ENCODE data around the gene RUNX1.

- no peak for TF ChIP-seq TCF4 (CRISPR knock-in tag; IDR thresholded peaks at IDR 0.05; ENCODE audit: borderline replicate concordance)
- no peak for TF ChIP-seq SNAI2 (CRISPR knock-in tag; IDR thresholded peaks at IDR 0.05)
- TF ChIP-seq BACH2 (CRISPR knock-in tag; IDR thresholded peaks at IDR 0.05; ENCODE audit: borderline replicate concordance) = no peak
- no peak for TF ChIP-seq GLIS3 (CRISPR knock-in tag; IDR thresholded peaks at IDR 0.05)
- TF ChIP-seq PATZ1 (CRISPR knock-in tag; IDR thresholded peaks at IDR 0.05; ENCODE audit: borderline replicate concordance) = no peak
- TF ChIP-seq RARB (CRISPR knock-in tag; IDR thresholded peaks at IDR 0.05) = no peak
- TF ChIP-seq ZFP3 (CRISPR knock-in tag; IDR thresholded peaks at IDR 0.05) = no peak
- TF ChIP-seq ISL1 (CRISPR knock-in tag; IDR thresholded peaks at IDR 0.05) = no peak
- TF ChIP-seq ZNF8 (CRISPR knock-in tag; IDR thresholded peaks at IDR 0.05) = no peak
- TF ChIP-seq ARNTL (CRISPR knock-in tag; IDR thresholded peaks at IDR 0.05; ENCODE audit: borderline replicate concordance, low read depth) = no peak
- no peak for TF ChIP-seq TOX (CRISPR knock-in tag; IDR thresholded peaks at IDR 0.05; ENCODE audit: borderline replicate concordance)
- no peak for TF ChIP-seq POU6F1 (CRISPR knock-in tag; IDR thresholded peaks at IDR 0.05; ENCODE audit: borderline replicate concordance, low read depth)
Observed at GRCh38 chr21:34852448-34852847, 196.7 kb downstream of the RUNX1 start.

Data from SK-N-SH treated with all-trans-retinoic acid at 6 μM for 48 hours (cell line).